ENCODE measurements around the gene FBLN1. TPM values are rescaled to one million over a fixed set of nuclear protein-coding genes. Genes with fewer than 3 reads are reported as not detected.

The FBLN1 gene
- total and polyA plus RNA-seq, 2 of the 8 experiments (the other 6 are each of a cell fraction or from before 2014, with no cell fraction given), result 159 to 168 TPM

GRCh38 chr22:45540122-45540521, 37.4 kb downstream of the FBLN1 start:
- H4K20me1 ChIP-seq (replicated peaks in 1 of 2; ENCODE audit: control insufficient read depth in 1 of 2, insufficient read depth in 2 of 2, low read length in 2 of 2), result peaks cover 0 to 9% of the 10 kb centered on the region in 2 experiments
- H4K8ac ChIP-seq (ENCODE audit: extremely low read depth, insufficient read depth, low read length), result no peak overlapping the region
- H3K4me3 ChIP-seq (ENCODE audit: extremely low read depth in 1 of 4, insufficient read depth in 2 of 4, low read depth in 3 of 4, low read length in 4 of 4), result no peak overlapping the region
- FAIRE-seq (no peak), DNase-seq (ENCODE audit: low read depth in 1 of 2, low spot score in 2 of 2) (no peak)
- H3K4me1 ChIP-seq (replicated peaks in 1 of 4; ENCODE audit: control insufficient read depth in 3 of 4, insufficient read depth in 4 of 4, low read length in 3 of 4), result no peaks in the 10 kb centered on the region
- H3K23ac ChIP-seq (ENCODE audit: insufficient read length), result no peak overlapping the region
- no peak overlapping the region for H3K14ac ChIP-seq (ENCODE audit: insufficient read length)
- no peak overlapping the region for H4K5ac ChIP-seq (ENCODE audit: insufficient read length, low read depth, low read length)
- H3K36me3 ChIP-seq (ENCODE audit: control insufficient read depth in 2 of 4, insufficient read depth in 4 of 4, low read length in 3 of 4), result peaks cover 32 to 59% (median 40%) of the 10 kb centered on the region in 4 experiments
- H2BK120ac ChIP-seq (replicated peaks; ENCODE audit: low read depth, low read length), result no peak overlapping the region
- ChIA-PET POLR2A (ENCODE audit: partially characterized antibody) (interaction anchor here (1.7 kb wide), 1 partner anchor 10 kb away, joined by 4 read pairs; no protein-coding TSS in a partner anchor), CTCF (ENCODE audit: partially characterized antibody) (interaction anchor here (1.0 kb wide), 1 partner anchor 10 kb away, joined by 3 read pairs; no protein-coding TSS in a partner anchor)
- H3K9ac ChIP-seq (replicated peaks in 1 of 4; ENCODE audit: extremely low read depth in 1 of 4, low read depth in 3 of 4, low read length in 3 of 4), result no peak overlapping the region
- no peak overlapping the region for H3K4me2 ChIP-seq (ENCODE audit: insufficient read depth in 1 of 2, low read depth in 2 of 2, low read length in 2 of 2)
- H3K56ac ChIP-seq (replicated peaks; ENCODE audit: insufficient read length, low read depth, low read length), result no peak overlapping the region
- no peaks in the 10 kb centered on the region for H3K79me2 ChIP-seq (ENCODE audit: control insufficient read depth in 1 of 2, insufficient read depth in 2 of 2, low read length in 2 of 2)
- no peak overlapping the region for H3K18ac ChIP-seq (ENCODE audit: extremely low read depth, low read length)
- H2BK12ac ChIP-seq (ENCODE audit: low read depth, low read length), result no peak overlapping the region
- no peak overlapping the region for H2BK15ac ChIP-seq (ENCODE audit: low read length)
- no peak overlapping the region for H2AK5ac ChIP-seq (ENCODE audit: low read depth, low read length)
- H2AFZ ChIP-seq (ENCODE audit: low read length), result no peak overlapping the region
- 88% methylated on average over 8 of the region's 8 CpGs; no CpG with 5 or more reads in 1 of the 2 experiments for WGBS, 2 experiments (ENCODE audit: extremely low coverage in 1 of 2, insufficient coverage in 1 of 2, insufficient read length in 1 of 2, insufficient replicate concordance in 2 of 2, low coverage in 1 of 2, low lambda C conversion rate in 2 of 2, missing lambda C conversion rate in 1 of 2)
- H3K79me1 ChIP-seq (ENCODE audit: low read depth, low read length), result no peaks in the 10 kb centered on the region
- H2BK5ac ChIP-seq (ENCODE audit: low read depth, low read length), result no peak overlapping the region
- no peaks in the 10 kb centered on the region for H3K23me2 ChIP-seq (ENCODE audit: low read depth, low read length)
- H3K9me3 ChIP-seq (ENCODE audit: insufficient read depth in 2 of 2, low read depth in 1 of 2, low read length in 1 of 2), result no peaks in the 10 kb centered on the region
- no peaks in the 10 kb centered on the region; a peak in 1 of 7 replicates for H3K27me3 ChIP-seq (replicated peaks in 1 of 4; ENCODE audit: control insufficient read depth in 3 of 4, extremely low read depth in 1 of 4, insufficient read depth in 3 of 4, low read length in 3 of 4)
- no peak overlapping the region for H4K91ac ChIP-seq (replicated peaks; ENCODE audit: insufficient read length, low read length)
- H2BK20ac ChIP-seq (ENCODE audit: low read length), result no peak overlapping the region
- no peak overlapping the region for H3K27ac ChIP-seq (ENCODE audit: low read depth, low read length)
- H3K4ac ChIP-seq (replicated peaks; ENCODE audit: insufficient read length, low read depth, low read length), result no peak overlapping the region
- TF ChIP-seq, protein P1, sequence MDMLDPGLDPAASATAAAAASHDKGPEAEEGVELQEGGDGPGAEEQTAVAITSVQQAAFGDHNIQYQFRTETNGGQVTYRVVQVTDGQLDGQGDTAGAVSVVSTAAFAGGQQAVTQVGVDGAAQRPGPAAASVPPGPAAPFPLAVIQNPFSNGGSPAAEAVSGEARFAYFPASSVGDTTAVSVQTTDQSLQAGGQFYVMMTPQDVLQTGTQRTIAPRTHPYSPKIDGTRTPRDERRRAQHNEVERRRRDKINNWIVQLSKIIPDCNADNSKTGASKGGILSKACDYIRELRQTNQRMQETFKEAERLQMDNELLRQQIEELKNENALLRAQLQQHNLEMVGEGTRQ (IDR thresholded peaks at IDR 0.05; ENCODE audit: low read length), result no peak
- TF ChIP-seq BCL11A (IDR thresholded peaks at IDR 0.05; ENCODE audit: low read depth in 2 of 2, low read length in 2 of 2) (no peak), TEAD4 (IDR thresholded peaks at IDR 0.05; ENCODE audit: low read depth, low read length) (no peak), RXRA (IDR thresholded peaks at IDR 0.05; ENCODE audit: insufficient read depth, low read depth, low read length) (no peak), RFX5 (IDR thresholded peaks at IDR 0.05; ENCODE audit: borderline replicate concordance, low read depth, low read length) (no peak), SIN3A (conservative IDR thresholded peaks at IDR 0.05 in 1 of 2, IDR thresholded peaks at IDR 0.05 in 1 of 2; ENCODE audit: low read depth in 1 of 2, low read length in 2 of 2) (no peak), EZH2 (IDR thresholded peaks at IDR 0.05; ENCODE audit: low read depth, low read length, severe bottlenecking) (no peak), PHF8 (conservative IDR thresholded peaks at IDR 0.05; ENCODE audit: low read depth, low read length) (no peak), SAP30 (IDR thresholded peaks at IDR 0.05; ENCODE audit: insufficient read depth, insufficient replicate concordance, low read length) (no peak), CBX8 (IDR thresholded peaks at IDR 0.05; ENCODE audit: borderline replicate concordance, low read depth, low read length) (no peak), HDAC6 (IDR thresholded peaks at IDR 0.05; ENCODE audit: low read depth, low read length) (no peak), EGR1 (IDR thresholded peaks at IDR 0.05; ENCODE audit: borderline replicate concordance, low read depth, low read length) (no peak)

All from H1 (cell line).